Vagina (tissue), 2 donors: ENCODE measurements around the gene CACNA1C. TPM values are rescaled to one million over a fixed set of nuclear protein-coding genes. Genes with fewer than 3 reads are reported as not detected.
"Not testable (repeated sequence)": the region's sequence is repeated elsewhere in the genome, so short reads cannot be mapped to it uniquely, and the experiment has no call there.

Source experiments
- DNase-seq, 2 donors: peaks; one replicate each; pipeline ENCODE4 v3.0.0-alpha.2; 2017; ENCODE audit errors: extremely low spot score in 2 of 2
- H3K27ac ChIP-seq: fragments of 200-600 bp; sonication (generic); one replicate; pipeline ENCODE4 v1.5.1; 2019
- H3K27me3 ChIP-seq: fragments of 200-600 bp; sonication (generic); one replicate; pipeline ENCODE4 v1.5.1; 2019
- H3K36me3 ChIP-seq, 2 donors: fragments of 200-600 bp; sonication (generic); one replicate each; pipeline ENCODE4 v1.5.1; 2017 to 2019
- H3K4me1 ChIP-seq: fragments of 200-600 bp; sonication (generic); one replicate; pipeline ENCODE4 v1.5.1; 2019
- H3K4me3 ChIP-seq, 2 donors: fragments of 200-600 bp; sonication (generic); 1 replicate in 1 of 2; 2 replicates in 1 of 2; pipeline ENCODE4 v1.5.1; 2016 to 2019
- H3K9me3 ChIP-seq: fragments of 200-600 bp; sonication (generic); one replicate; pipeline ENCODE4 v1.5.1; 2019
- CTCF ChIP-seq, 3 experiments: fragments of 450-650 bp in 2 of 3; fragments of 200-600 bp in 1 of 3; sonication (generic) in 1 of 3; IDR thresholded peaks; one replicate each; pipeline ENCODE4 v1.5.1; 2017 to 2019; ENCODE audit warnings: antibody characterized with exemption in 3 of 3, mild to moderate bottlenecking in 2 of 3, moderate library complexity in 2 of 3
- POLR2A ChIP-seq, 2 donors: fragments of 450-650 bp; IDR thresholded peaks; one replicate each; pipeline ENCODE4 v1.6.1; 2017; ENCODE audit warnings: antibody characterized with exemption in 2 of 2, mild to moderate bottlenecking in 2 of 2, moderate library complexity in 2 of 2
- POLR2AphosphoS5 ChIP-seq, 2 donors: sonication (generic); formaldehyde crosslinking; IDR thresholded peaks; one replicate each; pipeline ENCODE4 v1.9.0; 2017; ENCODE audit warnings: antibody characterized with exemption in 2 of 2, mild to moderate bottlenecking in 2 of 2, low read depth in 1 of 2; ENCODE audit not compliant: insufficient read depth in 1 of 2
- intact Hi-C: fragments of 100-400 bp; cut with DNase I; formaldehyde crosslinking; loops from one replicate; pipeline ENCODE4 v1.15.1; 2023
- total RNA-seq: library from RNA; depleted of rRNA; stranded (reverse); fragments of >200 nt; gene quantifications from one replicate; pipeline ENCODE4 v1.2.3, GENCODE V29; 2016

The CACNA1C gene
- total RNA-seq, 1 donor from 2014 or later = 9.8 TPM

GRCh38 chr12:2129076-2129475 is 76.3 kb downstream of the CACNA1C start:
- H3K4me3 ChIP-seq = no peak overlapping the region
- no peak overlapping the region for H3K27ac ChIP-seq
- no peak for TF ChIP-seq CTCF (IDR thresholded peaks at IDR 0.05)
- TF ChIP-seq POLR2AphosphoS5 (IDR thresholded peaks at IDR 0.05; ENCODE audit: insufficient read depth in 1 of 2, low read depth in 1 of 2) = no peak
- TF ChIP-seq POLR2A (IDR thresholded peaks at IDR 0.05) = no peak
- no peaks in the 10 kb centered on the region for H3K4me1 ChIP-seq
- intact Hi-C loops = no loop called here
- no peaks in the 10 kb centered on the region for H3K27me3 ChIP-seq
- DNase-seq = no peak
- no peaks in the 10 kb centered on the region for H3K36me3 ChIP-seq
- no peaks in the 10 kb centered on the region for H3K9me3 ChIP-seq

- H3K4me1 ChIP-seq, H3K27me3 ChIP-seq, H3K4me3 ChIP-seq, H3K9me3 ChIP-seq, DNase-seq, H3K36me3 ChIP-seq, H3K27ac ChIP-seq: not testable (repeated sequence)
- intact Hi-C loops = loop anchor here (5.0 kb wide), 1 partner anchor 69 kb away; no protein-coding TSS in a partner anchor
These were observed 83.1 kb downstream of the CACNA1C start for GRCh38 chr12:2135661-2136418.

- no peak overlapping the region for H3K4me3 ChIP-seq
- no peaks in the 10 kb centered on the region for H3K27me3 ChIP-seq
- no peaks in the 10 kb centered on the region for H3K4me1 ChIP-seq
- H3K27ac ChIP-seq = no peak overlapping the region
- H3K9me3 ChIP-seq = no peaks in the 10 kb centered on the region
- TF ChIP-seq POLR2AphosphoS5 (IDR thresholded peaks at IDR 0.05; ENCODE audit: insufficient read depth in 1 of 2, low read depth in 1 of 2) = no peak
- no peak for TF ChIP-seq CTCF (IDR thresholded peaks at IDR 0.05)
- TF ChIP-seq POLR2A (IDR thresholded peaks at IDR 0.05) = no peak
- DNase-seq = no peak
- intact Hi-C loops = loop anchor here (5.0 kb wide), 1 partner anchor 70 kb away; no protein-coding TSS in a partner anchor
- H3K36me3 ChIP-seq = no peaks in the 10 kb centered on the region
These were observed 84.1 kb downstream of the CACNA1C start for GRCh38 chr12:2136901-2137300.

- H3K4me3 ChIP-seq = no peak overlapping the region
- intact Hi-C loops = loop anchor here (5.0 kb wide), 1 partner anchor 70 kb away; no protein-coding TSS in a partner anchor
- no peaks in the 10 kb centered on the region for H3K27me3 ChIP-seq
- no peak for DNase-seq
- TF ChIP-seq POLR2A (IDR thresholded peaks at IDR 0.05) (no peak), POLR2AphosphoS5 (IDR thresholded peaks at IDR 0.05; ENCODE audit: insufficient read depth in 1 of 2, low read depth in 1 of 2) (no peak), CTCF (IDR thresholded peaks at IDR 0.05) (no peak)
- H3K4me1 ChIP-seq = no peaks in the 10 kb centered on the region
- no peak overlapping the region for H3K27ac ChIP-seq
- no peaks in the 10 kb centered on the region for H3K36me3 ChIP-seq
- no peaks in the 10 kb centered on the region for H3K9me3 ChIP-seq
These were observed 84.9 kb downstream of the CACNA1C start for GRCh38 chr12:2137711-2138110.

GRCh38 chr12:2138294-2138693 is 85.5 kb downstream of the CACNA1C start:
- H3K27ac ChIP-seq = no peak overlapping the region
- TF ChIP-seq POLR2AphosphoS5 (IDR thresholded peaks at IDR 0.05; ENCODE audit: insufficient read depth in 1 of 2, low read depth in 1 of 2) (no peak), POLR2A (IDR thresholded peaks at IDR 0.05) (no peak), CTCF (IDR thresholded peaks at IDR 0.05) (no peak)
- H3K9me3 ChIP-seq = no peaks in the 10 kb centered on the region
- DNase-seq = no peak
- H3K27me3 ChIP-seq = no peaks in the 10 kb centered on the region
- H3K4me3 ChIP-seq = no peak overlapping the region
- intact Hi-C loops = loop anchor here (5.0 kb wide), 1 partner anchor 71 kb away; no protein-coding TSS in a partner anchor
- H3K36me3 ChIP-seq = no peaks in the 10 kb centered on the region
- H3K4me1 ChIP-seq = no peaks in the 10 kb centered on the region
